M059J (cell line): ENCODE measurements around the gene NDST3. TPM values are rescaled to one million over a fixed set of nuclear protein-coding genes. Genes with fewer than 3 reads are reported as not detected.
A peak's percentile ranks its signal among the peaks of the same experiment; 100 is the strongest.
"Not testable (repeated sequence)": the region's sequence is repeated elsewhere in the genome, so short reads cannot be mapped to it uniquely, and the experiment has no call there.

ENCODE experiments used
- DNase-seq: peaks from one replicate; pipeline ENCODE4 v3.0.0-alpha.2; 2012; ENCODE audit warnings: low read depth
- total RNA-seq: library from RNA; depleted of rRNA; stranded (reverse); fragments of >200 nt; shearing (Covaris generic); gene quantifications from 2 replicates; pipeline ENCODE4 v1.2.3, GENCODE V29; 2014

Gene NDST3
- total RNA-seq, 1 experiment from 2014 or later, result 0.07 TPM

DNA sequence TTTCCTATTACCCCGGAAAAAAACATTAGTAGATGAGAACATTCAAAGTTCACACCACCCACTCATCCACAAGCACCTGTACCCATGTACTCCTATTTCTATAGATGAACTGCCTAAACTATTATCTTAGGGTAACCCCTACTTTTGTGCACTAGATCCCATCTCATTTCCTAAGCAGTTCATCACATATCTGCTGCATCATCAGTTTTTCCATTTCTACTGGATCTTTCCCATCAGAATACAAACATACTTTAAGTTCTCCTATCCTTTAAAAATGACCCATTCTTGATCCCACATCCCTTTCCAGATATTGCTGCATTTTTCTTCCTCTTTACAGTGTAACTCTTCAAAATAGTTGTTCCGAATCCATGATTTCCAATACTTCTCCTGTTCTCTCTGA lies 237.5 kb downstream of the NDST3 start:
- DNase-seq, result no peak

DNA sequence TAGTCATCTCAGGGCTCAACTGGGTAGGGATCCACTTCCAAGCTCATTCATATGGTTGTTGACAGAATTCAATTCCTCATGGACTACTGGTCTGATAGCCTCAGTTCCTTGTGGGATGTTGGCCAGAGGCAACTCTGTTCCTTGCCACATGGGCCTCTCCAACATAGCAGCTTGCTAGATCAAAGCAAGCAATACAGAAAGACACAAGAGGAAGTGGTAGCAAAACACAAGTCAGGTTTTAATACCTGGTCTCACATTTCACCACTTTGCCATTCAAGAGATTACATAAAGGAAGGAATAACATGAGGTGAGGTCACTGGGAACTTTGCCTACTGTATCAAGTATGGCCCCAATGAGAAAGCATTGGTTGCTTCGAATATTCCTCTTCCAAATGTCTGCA lies 239.4 kb downstream of the NDST3 start:
- no peak for DNase-seq

DNA sequence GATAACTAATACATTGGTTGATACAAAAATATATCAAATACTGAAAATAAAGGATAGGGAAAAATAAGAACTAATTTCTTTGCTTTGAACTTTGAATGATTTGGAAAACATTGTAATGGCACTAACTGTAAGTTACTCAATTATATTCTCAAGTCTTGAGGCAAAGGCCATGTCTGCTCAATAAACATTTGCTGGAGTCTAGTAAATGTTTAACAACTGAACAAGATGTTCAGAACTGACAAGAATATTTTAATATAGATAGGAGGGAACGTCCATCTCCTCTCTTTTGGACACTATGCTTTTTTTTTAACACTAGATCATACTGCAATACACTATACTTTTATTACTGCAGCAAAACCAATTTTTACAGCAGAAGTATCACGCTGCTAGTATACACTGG lies 242.3 kb downstream of the NDST3 start:
- DNase-seq, result no peak

DNA sequence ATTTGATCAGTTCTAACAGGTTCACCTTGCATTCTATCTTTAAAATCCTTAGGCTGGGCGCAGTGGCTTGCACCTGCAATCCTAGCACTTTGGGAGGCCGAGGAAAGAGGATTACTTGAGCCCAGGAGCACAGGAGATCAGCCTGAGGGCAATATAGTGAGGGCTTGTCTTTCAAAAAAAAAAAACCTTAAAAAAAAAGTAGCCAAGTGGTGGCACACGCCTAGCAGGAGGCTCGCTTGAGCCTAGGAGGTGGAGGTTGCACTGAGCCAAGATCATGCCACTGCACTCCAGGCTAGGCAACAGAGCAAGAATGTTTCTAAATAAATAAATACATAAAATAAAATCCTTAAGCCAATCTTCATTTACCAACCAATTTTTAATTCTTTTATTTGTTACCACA lies 243.0 kb downstream of the NDST3 start:
- DNase-seq, result no peak

DNA sequence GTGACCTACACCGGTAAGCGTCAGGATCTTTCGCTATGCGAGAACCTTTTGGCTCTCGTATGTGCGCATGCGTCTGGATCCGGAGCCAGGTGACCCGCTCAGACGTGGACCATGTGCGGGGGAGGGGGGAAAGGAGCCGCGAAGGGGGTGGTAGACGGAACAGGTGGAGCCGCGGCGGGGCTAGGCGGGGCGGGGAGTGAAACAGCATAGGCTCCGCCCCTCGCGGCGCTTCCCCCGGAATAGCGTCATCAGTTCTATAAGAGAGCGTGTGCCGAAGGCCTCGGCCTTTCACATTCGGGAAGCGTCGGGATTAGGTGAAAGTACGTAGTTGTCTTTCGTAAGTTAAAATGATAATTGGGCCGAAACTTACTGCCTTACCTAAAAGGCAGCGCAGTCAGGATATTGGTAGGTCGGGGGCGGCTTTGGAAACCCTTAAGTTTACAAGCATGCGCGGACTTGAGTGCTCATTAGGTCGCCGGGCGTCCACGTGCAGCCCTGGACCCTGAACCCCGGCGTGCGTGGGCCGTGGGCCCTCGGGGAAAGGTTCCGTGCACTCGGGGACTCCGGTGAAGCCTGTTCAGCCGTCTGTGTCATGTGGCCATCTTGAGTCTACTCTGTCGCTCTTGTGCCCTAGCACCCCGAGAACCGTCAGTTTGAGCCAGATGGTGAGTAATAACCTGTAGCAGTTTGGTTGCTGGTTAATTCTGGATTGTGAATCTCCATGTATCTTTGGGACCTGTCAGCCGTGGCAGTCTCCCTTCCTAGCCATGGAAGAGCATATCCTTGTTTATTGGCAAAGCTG lies 244.4 kb downstream of the NDST3 start:
- DNase-seq, result peak; percentile 90

DNA sequence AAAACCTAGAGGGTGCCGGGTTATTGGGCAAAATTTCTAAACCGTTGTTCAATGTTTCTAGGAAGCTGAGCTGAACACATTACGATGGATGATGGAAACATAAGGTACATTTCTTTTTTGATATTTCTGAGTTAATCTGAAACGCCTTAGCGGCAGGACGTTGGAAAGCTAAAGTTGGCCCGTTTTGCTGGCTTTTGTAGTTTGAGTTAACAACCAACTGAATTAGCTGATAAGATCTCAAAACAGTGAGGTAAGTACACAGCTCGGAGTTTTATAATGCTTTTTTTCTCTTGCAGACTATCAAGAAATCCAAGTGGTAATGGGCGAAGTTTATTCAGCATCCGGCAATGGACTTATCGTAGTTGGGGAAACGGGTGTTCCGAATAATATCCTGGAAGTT lies 245.0 kb downstream of the NDST3 start:
- DNase-seq, result no peak

DNA sequence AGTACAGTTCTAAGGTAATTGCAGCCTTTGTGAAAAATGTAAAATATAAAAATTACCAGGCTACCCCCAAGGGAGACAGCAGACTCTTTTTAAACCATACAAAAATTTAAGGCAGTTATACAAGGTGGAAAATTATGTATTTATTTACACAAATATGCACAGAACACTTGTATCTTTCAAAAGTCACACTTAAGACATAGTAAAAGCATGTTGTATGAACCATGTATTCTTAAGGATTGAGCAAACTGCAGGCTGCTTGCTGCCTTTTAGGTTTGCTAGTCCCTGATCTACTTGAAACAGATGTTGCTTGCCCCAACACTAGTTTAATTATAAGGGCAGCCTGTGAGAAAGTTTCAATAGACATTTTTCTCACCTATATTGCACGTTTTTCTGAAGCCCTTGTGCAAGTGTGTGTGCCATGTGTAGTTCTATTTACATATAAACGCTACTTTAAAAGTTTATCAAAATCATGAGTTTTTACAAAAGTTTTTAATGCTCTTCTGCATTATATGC lies 245.7 kb downstream of the NDST3 start:
- no peak for DNase-seq

DNA sequence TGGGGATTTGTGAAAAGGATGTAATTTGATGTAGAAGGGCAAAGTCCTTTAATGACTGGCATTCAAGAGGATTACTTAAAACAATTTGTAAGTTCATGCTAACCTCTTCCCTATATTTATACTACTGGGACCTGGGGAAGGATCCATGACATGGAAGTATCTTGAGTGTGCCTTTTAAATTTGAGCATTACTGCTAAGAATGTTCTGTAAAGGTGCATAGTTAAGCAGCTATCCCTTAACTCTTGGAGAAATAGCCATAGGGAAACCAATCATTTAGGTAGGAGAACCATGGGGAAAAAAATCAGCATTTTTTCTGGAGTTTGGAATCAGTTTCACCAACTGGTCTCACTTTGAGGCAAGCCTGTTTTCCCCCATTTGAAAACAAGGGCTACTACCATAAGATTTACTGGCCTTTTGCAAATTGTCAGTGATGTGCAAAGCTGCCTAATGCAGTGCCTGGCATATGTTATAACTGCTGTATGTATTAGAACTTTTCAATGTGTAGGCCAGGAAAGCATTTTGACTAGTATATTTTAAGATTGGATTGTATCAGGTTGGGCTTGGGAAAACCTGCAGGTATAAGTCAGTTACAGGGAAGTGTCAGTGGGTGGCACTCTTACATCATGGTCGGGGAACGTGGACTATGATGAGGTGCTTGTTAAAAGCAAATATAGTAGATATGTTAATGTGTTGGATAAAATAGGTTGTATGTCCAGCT lies 246.4 kb downstream of the NDST3 start:
- DNase-seq, result peak; percentile 49

DNA sequence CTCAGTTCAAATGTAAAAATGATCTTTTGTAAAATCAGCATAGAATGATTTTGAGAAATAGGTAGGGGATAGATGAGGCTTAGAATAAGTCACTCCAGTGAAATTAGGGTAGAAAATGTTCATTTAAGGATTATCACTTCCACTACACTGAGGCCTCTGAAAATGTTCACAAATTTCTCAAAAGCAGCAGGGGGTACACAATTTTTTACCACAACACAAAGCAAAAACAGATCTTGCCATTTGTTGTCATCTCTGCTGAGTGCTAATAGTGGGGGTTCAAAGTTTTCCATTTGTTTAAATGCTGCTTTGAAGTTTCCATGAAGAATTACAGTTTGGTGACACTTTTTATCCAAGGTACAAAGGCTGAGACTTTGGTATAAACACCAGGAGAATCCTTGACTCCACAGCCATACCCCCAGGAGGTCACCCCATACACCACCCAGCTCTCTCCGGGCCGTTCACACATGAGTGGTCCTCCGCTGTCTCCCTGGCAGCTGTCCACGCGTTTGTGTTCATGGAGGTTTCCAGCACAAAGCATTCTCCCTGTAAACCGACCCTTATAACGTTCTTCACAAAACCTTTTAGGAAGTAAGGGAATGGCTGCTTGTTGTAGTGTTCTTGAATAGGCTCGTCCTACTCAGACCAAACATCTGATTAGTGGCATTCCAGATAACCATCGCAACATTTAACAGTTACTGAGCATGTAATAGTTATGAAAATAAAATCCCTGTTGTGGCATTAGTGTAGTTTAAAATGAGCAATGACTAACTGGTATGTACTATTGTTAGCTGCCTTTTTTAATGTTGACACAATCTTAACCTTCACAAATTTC lies 247.5 kb downstream of the NDST3 start:
- DNase-seq, result peak; percentile 5

DNA sequence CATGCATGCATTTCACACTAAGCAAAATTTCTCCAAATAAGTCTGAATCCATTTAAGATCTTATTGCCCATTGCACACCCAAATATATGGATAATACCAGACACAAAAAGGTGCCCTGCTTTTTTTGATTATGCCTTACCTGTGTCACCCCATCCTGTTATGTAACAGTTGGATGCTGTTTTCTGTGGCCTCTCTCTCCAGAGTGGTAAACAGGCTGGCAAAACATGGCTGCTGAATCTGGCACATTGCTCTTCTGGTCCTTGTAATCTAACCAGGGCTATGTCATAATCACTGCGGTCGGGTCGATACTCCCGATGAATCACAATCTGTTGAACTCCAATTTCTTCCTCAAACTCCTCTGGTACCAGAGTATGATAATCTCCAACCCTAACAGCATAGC lies 248.4 kb downstream of the NDST3 start:
- peak; percentile 33 for DNase-seq

DNA sequence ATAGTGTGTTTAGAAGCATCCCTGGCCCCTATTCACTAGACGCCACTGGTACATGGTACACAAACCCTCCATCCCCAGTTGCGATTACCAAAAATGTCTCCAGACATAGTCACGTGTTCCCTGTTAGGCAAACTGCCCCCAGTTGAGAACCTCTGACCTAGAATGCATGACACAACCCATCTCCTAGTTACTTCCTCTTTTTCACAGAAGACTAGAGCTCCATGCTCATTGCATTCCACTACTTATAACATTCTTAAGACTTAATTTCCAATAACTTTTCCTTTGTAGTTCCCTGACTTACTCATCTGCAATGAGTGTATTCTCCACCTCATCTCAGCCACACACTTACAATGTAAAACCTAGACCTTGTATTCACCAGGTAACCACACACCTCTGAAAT lies 249.9 kb downstream of the NDST3 start:
- no peak for DNase-seq

DNA sequence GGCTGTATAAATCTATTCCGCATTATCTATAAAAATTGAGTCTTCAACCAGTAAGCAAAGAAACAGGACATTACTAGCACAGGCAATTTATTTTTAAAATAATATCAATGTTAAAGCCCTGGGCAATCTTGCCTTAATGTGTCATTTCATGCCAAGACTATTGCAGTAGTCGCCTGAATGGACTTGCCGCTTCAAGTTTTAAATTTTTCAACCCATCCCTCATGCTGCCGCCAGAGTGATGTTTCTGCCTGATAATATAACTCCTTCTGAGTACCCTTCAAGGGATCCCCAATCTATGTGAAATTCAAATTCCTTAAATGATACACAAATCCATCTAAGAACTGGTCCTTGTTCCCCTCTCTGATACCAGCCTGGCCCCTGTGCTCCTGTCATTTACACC lies 251.6 kb downstream of the NDST3 start:
- DNase-seq, result no peak

DNA sequence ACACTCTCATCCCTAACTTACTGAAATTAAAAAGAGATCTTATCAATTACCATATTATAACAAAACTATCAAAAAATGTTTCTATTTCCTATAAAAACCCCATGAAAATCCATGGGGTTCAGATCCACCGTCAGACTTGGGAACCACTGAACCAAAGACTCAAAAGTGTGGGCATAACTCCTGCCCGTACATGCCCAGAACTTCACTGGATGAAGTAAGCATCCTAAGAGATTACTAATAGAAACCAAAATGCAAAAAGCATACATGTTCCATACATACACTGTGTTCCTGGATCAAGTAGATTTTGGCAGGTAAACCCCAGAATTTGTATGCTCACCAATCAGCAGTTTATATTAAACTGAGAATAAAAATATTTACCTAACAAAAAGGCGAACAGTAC lies 252.4 kb downstream of the NDST3 start:
- no peak for DNase-seq

DNA sequence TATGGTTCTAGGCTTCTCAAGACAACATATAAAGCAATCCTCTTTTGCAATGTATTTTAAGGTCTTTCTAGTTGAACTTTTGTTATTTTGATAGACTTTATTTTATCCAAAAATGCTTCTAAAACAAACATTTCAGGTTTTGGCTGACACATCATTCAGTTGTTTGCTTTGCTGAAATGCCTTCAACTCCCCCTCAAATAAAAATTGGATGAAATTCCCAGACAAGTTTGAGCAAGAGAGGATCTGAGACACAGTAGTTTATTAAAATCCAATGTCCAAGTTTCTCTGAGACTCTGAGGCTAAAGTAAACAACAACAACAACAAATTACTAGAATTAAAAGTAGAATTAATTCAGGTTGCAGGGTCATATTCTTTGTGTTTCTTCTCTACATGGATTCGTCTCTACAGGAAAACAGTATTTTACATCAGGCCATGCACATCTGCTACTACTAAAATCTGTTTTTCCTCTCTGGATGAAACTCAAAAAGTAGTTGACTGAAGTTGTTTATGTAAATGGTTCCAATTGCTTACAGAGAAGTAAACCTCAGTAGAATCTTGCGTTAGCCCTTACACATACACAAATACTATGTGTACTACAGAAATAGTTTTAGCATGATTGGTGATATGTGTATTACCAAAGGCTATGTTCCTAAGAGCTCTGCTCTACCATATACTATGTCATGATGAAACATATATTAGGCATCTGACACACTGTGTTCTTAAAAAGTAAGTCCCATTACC lies 253.6 kb downstream of the NDST3 start:
- no peak for DNase-seq

DNA sequence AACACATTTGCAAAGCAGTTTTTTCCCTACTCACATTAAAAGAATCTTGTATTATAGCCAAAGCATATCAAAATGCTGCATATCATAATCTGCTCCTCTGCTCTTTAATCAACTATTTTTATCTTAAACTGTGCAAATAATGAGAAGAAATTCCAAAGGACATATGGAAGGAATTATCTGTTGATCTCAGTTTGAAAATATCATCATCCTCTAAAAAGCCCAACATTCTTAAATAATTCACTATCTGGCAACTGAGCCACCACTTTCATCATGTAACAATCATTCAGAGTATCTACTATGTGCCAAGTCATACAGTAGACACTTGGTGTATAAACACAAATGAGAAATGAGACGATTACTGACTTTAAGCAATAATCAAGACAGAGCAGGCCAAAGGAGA lies 255.5 kb downstream of the NDST3 start:
- DNase-seq, result no peak

DNA sequence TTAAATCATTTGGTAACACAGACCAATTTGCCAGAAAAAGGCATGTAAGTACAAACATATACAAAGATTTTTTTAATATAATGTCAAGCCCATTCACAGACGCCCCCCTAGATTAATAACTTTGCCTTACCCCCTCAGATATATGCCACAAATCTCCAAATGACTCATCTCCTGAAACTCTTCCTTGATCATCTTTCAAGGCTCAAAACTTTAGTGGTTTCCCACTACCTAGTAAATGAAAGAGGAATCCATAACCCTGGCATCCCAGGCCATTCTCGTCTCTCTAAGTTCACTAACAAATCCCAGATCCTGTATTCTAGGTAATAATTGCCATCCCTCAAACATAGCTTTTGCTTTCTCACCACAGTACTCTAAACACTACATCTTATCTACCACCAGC lies 256.7 kb downstream of the NDST3 start:
- DNase-seq, result no peak

DNA sequence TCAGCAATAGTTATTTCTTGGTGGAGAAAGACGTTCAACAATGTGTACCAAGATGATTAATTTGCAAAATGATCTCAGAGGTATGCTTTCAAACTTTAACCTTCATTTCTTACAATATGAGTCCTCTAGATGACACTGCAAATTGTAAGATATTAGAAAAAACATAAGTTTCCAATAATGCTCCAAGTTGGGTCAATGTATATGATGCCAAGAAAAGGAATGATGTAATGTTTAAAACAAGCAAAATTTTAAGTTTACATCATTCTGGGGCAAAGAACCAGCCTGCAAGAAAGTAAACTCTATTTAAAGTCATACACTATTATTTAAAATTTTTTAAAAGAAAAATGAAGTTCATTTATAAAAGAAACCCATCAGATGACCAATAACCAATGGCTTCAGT lies 262.4 kb downstream of the NDST3 start:
- no peak for DNase-seq

DNA sequence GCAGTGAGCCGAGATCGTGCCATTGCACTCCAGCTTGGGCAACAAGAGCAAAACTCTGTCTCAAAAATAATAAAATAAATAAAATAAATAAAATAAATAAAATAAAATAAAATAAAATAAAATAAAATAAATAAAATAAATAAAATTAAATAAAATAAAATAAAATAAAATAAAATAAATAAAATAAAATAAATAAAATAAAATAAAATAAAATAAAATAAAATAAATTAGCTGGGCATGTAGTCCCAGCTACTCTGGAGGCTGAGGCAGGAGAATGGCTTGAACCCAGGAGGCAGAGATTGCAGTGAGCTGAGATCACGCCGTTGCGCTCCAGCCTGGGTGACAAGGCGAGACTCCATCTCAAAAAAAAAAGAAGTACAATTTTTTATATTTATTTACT lies 265.3 kb downstream of the NDST3 start:
- not testable (repeated sequence) for DNase-seq

DNA sequence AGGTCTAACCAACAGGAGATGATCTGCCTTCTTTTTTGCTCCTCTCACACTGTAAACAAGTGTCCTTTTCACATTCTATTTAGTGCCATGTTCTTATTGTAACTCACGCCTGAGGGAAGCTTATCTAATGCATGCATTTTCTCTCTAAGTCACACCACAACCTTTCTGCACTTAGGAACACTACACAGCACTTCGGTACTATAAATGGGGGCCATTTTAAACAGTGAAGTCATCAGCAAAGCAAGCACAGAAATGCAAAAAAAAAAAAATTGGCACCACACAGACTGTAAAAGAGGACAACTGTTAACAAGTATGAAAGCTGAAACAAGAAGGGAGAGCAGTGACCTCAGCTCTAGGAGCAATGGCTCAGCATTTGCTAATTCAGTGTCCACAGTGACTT lies 273.4 kb downstream of the NDST3 start:
- DNase-seq, result no peak
